ENCODE data around the gene CEP164. TPM values are rescaled to one million over a fixed set of nuclear protein-coding genes. Genes with fewer than 3 reads are reported as not detected.

The CEP164 gene
- total and polyA plus RNA-seq, 2 of the 8 experiments (the other 6 are each of a cell fraction or from before 2014, with no cell fraction given) = 8.4 to 20.8 TPM

DNA sequence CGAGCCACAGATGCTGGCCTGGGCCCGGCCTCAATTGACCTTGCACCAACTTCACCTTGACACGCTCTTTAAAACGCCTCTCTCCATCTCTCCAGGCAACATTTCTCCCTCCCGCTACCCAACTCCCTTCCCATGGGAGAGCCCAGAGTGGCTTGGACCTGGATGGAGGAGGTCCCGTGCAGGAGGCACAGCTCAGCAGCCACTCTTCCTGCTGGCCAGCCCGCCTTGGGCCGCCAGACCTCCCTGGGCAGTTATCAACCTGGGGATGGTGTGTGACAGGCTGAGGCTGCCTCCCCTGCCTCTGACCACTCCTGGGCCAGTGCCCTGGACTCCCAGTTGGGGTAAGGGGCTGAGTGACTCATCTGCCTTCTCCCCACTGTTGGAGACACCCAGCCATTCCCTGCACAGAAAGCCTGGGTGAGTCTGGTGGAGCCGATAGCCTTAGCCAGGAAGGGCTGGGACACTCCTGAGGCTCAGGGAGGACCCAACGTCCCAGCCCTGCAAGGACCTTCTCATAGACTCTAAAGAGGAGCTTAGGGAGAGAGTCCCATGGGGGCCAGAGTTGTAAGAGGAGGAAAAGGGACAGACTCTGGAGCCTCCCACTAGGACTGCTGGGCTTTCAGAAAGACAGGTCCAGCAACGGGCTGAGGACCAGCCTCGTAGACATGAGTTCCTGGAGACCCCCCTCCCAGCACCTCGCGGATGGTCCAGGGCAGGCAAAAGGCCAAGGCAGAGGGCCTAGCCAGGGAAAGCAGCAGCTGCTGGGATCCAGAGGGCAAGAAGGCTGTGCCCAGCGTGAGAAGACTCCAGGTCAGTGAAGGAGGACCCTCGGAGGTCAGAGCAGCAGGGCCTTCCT is 131.7 kb downstream of the CEP164 start:
- H4K91ac ChIP-seq (replicated peaks; ENCODE audit: insufficient read length, low read length) = no peak overlapping the region
- H3K23me2 ChIP-seq (ENCODE audit: low read depth, low read length) = no peaks in the 10 kb centered on the region
- 0 out of 2 replicates have a peak overlapping the region, but pooled peaks have one; percentile 9 for H4K8ac ChIP-seq (ENCODE audit: extremely low read depth, insufficient read depth, low read length)
- no peak overlapping the region for H3K4ac ChIP-seq (replicated peaks; ENCODE audit: insufficient read length, low read depth, low read length)
- H3K9me3 ChIP-seq (ENCODE audit: insufficient read depth in 2 of 2, low read depth in 1 of 2, low read length in 1 of 2) = 0 out of 4 replicates have a peak, but pooled peaks cover 0 to 3% of the 10 kb centered on the region in 2 experiments
- no peaks in the 10 kb centered on the region for H3K36me3 ChIP-seq (ENCODE audit: control insufficient read depth in 2 of 4, insufficient read depth in 4 of 4, low read length in 3 of 4)
- no peak overlapping the region for H4K5ac ChIP-seq (ENCODE audit: insufficient read length, low read depth, low read length)
- no peaks in the 10 kb centered on the region for H4K20me1 ChIP-seq (replicated peaks in 1 of 2; ENCODE audit: control insufficient read depth in 1 of 2, insufficient read depth in 2 of 2, low read length in 2 of 2)
- no peak overlapping the region for H2BK12ac ChIP-seq (ENCODE audit: low read depth, low read length)
- no peak overlapping the region for H3K56ac ChIP-seq (replicated peaks; ENCODE audit: insufficient read length, low read depth, low read length)
- CTCF ChIA-PET (ENCODE audit: partially characterized antibody) = interaction anchor here (0.8 to 6.0 kb wide), 10 partner anchors 9 to 358 kb away, joined by 3 to 24 read pairs (median 4); no protein-coding TSS in a partner anchor
- no peak overlapping the region for H3K4me2 ChIP-seq (ENCODE audit: insufficient read depth in 1 of 2, low read depth in 2 of 2, low read length in 2 of 2)
- no peak overlapping the region for H2BK20ac ChIP-seq (ENCODE audit: low read length)
- no peak for DNase-seq (ENCODE audit: low read depth in 1 of 2, low spot score in 2 of 2)
- H3K27me3 ChIP-seq (replicated peaks in 1 of 4; ENCODE audit: control insufficient read depth in 3 of 4, extremely low read depth in 1 of 4, insufficient read depth in 3 of 4, low read length in 3 of 4) = no peaks in the 10 kb centered on the region
- no peak for FAIRE-seq
- no peak overlapping the region for H3K23ac ChIP-seq (ENCODE audit: insufficient read length)
- no peaks in the 10 kb centered on the region for H3K79me2 ChIP-seq (ENCODE audit: control insufficient read depth in 1 of 2, insufficient read depth in 2 of 2, low read length in 2 of 2)
- no peak overlapping the region for H3K18ac ChIP-seq (ENCODE audit: extremely low read depth, low read length)
- no peak overlapping the region for H2AFZ ChIP-seq (ENCODE audit: low read length)
- H3K14ac ChIP-seq (ENCODE audit: insufficient read length) = no peak overlapping the region
- WGBS, 2 experiments (ENCODE audit: extremely low coverage in 1 of 2, insufficient coverage in 1 of 2, insufficient read length in 1 of 2, insufficient replicate concordance in 2 of 2, low coverage in 1 of 2, low lambda C conversion rate in 2 of 2, missing lambda C conversion rate in 1 of 2) = 79% methylated on average over 16 of the region's 16 CpGs; no CpG with 5 or more reads in 1 of the 2 experiments
- no peak overlapping the region for H3K4me3 ChIP-seq (ENCODE audit: extremely low read depth in 1 of 4, insufficient read depth in 2 of 4, low read depth in 3 of 4, low read length in 4 of 4)
- H2AK5ac ChIP-seq (ENCODE audit: low read depth, low read length) = 0 out of 2 replicates have a peak overlapping the region, but pooled peaks have one; percentile 15
- no peak overlapping the region for H2BK120ac ChIP-seq (replicated peaks; ENCODE audit: low read depth, low read length)
- H2BK5ac ChIP-seq (ENCODE audit: low read depth, low read length) = no peak overlapping the region
- H3K79me1 ChIP-seq (ENCODE audit: low read depth, low read length) = no peaks in the 10 kb centered on the region
- POLR2A ChIA-PET (ENCODE audit: partially characterized antibody) = interaction anchor here (1.2 kb wide), 1 partner anchor 16 kb away, joined by 3 read pairs; no protein-coding TSS in a partner anchor
- no peaks in the 10 kb centered on the region for H3K4me1 ChIP-seq (replicated peaks in 1 of 4; ENCODE audit: control insufficient read depth in 3 of 4, insufficient read depth in 4 of 4, low read length in 3 of 4)
- no peak overlapping the region for H3K9ac ChIP-seq (replicated peaks in 1 of 4; ENCODE audit: extremely low read depth in 1 of 4, low read depth in 3 of 4, low read length in 3 of 4)
- H2BK15ac ChIP-seq (ENCODE audit: low read length) = no peak overlapping the region
- no peak overlapping the region for H3K27ac ChIP-seq (ENCODE audit: low read depth, low read length)
- TF ChIP-seq YY1 (IDR thresholded peaks at IDR 0.05; ENCODE audit: low read depth, low read length) (no peak), SIRT6 (IDR thresholded peaks at IDR 0.05; ENCODE audit: low read length) (no peak), JUN (IDR thresholded peaks at IDR 0.05; ENCODE audit: low read depth, low read length) (no peak), SP2 (IDR thresholded peaks at IDR 0.05; ENCODE audit: low read length) (no peak), CEBPB (IDR thresholded peaks at IDR 0.05; ENCODE audit: low read depth, low read length) (no peak), SUZ12 (IDR thresholded peaks at IDR 0.05; ENCODE audit: low read length) (no peak), EGR1 (IDR thresholded peaks at IDR 0.05; ENCODE audit: borderline replicate concordance, low read depth, low read length) (no peak), JUND (IDR thresholded peaks at IDR 0.05; ENCODE audit: low read length) (no peak), KDM5A (IDR thresholded peaks at IDR 0.05; ENCODE audit: low read length) (no peak), ASH2L (IDR thresholded peaks at IDR 0.05; ENCODE audit: low read length) (no peak), RFX5 (IDR thresholded peaks at IDR 0.05; ENCODE audit: borderline replicate concordance, low read depth, low read length) (no peak), TEAD4 (IDR thresholded peaks at IDR 0.05; ENCODE audit: low read depth, low read length) (no peak)
- TF ChIP-seq, protein P1, sequence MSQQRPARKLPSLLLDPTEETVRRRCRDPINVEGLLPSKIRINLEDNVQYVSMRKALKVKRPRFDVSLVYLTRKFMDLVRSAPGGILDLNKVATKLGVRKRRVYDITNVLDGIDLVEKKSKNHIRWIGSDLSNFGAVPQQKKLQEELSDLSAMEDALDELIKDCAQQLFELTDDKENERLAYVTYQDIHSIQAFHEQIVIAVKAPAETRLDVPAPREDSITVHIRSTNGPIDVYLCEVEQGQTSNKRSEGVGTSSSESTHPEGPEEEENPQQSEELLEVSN (IDR thresholded peaks at IDR 0.05) = no peak
